Neural progenitor cell (in vitro differentiated cells): Measurements from ENCODE around the gene ZNF569. TPM values are rescaled to one million over a fixed set of nuclear protein-coding genes. Genes with fewer than 3 reads are reported as not detected.
A peak's percentile ranks its signal among the peaks of the same experiment; 100 is the strongest.
"Not testable (repeated sequence)": the region's sequence is repeated elsewhere in the genome, so short reads cannot be mapped to it uniquely, and the experiment has no call there.

Experiments
- DNase-seq: peaks from one replicate; pipeline ENCODE4 v3.0.0-alpha.2; 2016; ENCODE audit warnings: low spot score
- H2AFZ ChIP-seq: fragments of 200-600 bp; sonication (generic); replicated peaks from 2 replicates; pipeline ENCODE4 v1.6.1; 2016; ENCODE audit warnings: antibody characterized with exemption
- H3F3A ChIP-seq: fragments of 200-600 bp; sonication (generic); 2 replicates; pipeline ENCODE4 v1.6.1; 2016; ENCODE audit warnings: antibody characterized with exemption, low read depth
- H3K27ac ChIP-seq: fragments of 200-600 bp; sonication (generic); 2 replicates; pipeline ENCODE4 v1.5.1; 2016; ENCODE audit warnings: mild to moderate bottlenecking
- H3K27me3 ChIP-seq: fragments of 200-600 bp; sonication (generic); 2 replicates; pipeline ENCODE4 v1.6.1; 2016; ENCODE audit warnings: mild to moderate bottlenecking, moderate library complexity
- H3K36me3 ChIP-seq: fragments of 200-600 bp; sonication (generic); 2 replicates; pipeline ENCODE4 v1.5.1; 2016
- H3K4me1 ChIP-seq: fragments of 200-600 bp; sonication (generic); 2 replicates; pipeline ENCODE4 v1.6.1; 2016; ENCODE audit warnings: mixed run types
- H3K4me2 ChIP-seq: fragments of 200-600 bp; sonication (generic); 2 replicates; pipeline ENCODE4 v1.6.1; 2016
- H3K4me3 ChIP-seq: fragments of 200-600 bp; sonication (generic); 2 replicates; pipeline ENCODE4 v1.5.1; 2016
- H3K79me2 ChIP-seq: fragments of 200-600 bp; sonication (generic); 2 replicates; pipeline ENCODE4 v1.6.1; 2016; ENCODE audit warnings: low read depth
- H3K9ac ChIP-seq: fragments of 200-600 bp; sonication (generic); 2 replicates; pipeline ENCODE4 v1.6.1; 2016
- H3K9me3 ChIP-seq: fragments of 200-600 bp; sonication (generic); 2 replicates; pipeline ENCODE4 v1.5.1; 2016; ENCODE audit warnings: low read depth
- H4K20me1 ChIP-seq: fragments of 200-600 bp; sonication (generic); 2 replicates; pipeline ENCODE4 v1.6.1; 2016; ENCODE audit warnings: low read depth
- H3K27ac Mint-ChIP-seq: 3 replicates; pipeline ENCODE4 v1.8.0; 2021; ENCODE audit warnings: mixed read lengths
- H3K27me3 Mint-ChIP-seq: 2 replicates; pipeline ENCODE4 v1.8.0; 2022; ENCODE audit warnings: low read depth, mild to moderate bottlenecking, inconsistent platforms, moderate library complexity, mixed read lengths; ENCODE audit not compliant: insufficient read depth
- H3K36me3 Mint-ChIP-seq: 3 replicates; pipeline ENCODE4 v1.8.0; 2021; ENCODE audit warnings: mixed read lengths
- H3K4me1 Mint-ChIP-seq: 3 replicates; pipeline ENCODE4 v1.8.0; 2021; ENCODE audit warnings: mixed read lengths
- H3K4me3 Mint-ChIP-seq: 3 replicates; pipeline ENCODE4 v1.8.0; 2021; ENCODE audit warnings: mild to moderate bottlenecking, moderate library complexity, mixed read lengths
- H3K9me3 Mint-ChIP-seq: 3 replicates; pipeline ENCODE4 v1.8.0; 2020; ENCODE audit warnings: mixed read lengths
- CTCF ChIP-seq: fragments of 200-600 bp; sonication (generic); IDR thresholded peaks from 2 replicates; pipeline ENCODE4 v1.5.1; 2017; ENCODE audit warnings: antibody characterized with exemption, mild to moderate bottlenecking
- EZH2 ChIP-seq: fragments of 200-600 bp; sonication (generic); IDR thresholded peaks from 2 replicates; pipeline ENCODE4 v1.6.1; 2017; ENCODE audit warnings: antibody characterized with exemption, mild to moderate bottlenecking, moderate library complexity
- EZH2phosphoT487 ChIP-seq: fragments of 200-600 bp; sonication (generic); IDR thresholded peaks from 2 replicates; pipeline ENCODE4 v1.6.1; 2017; ENCODE audit warnings: antibody characterized with exemption
- total RNA-seq: library from RNA; depleted of rRNA; stranded (reverse); fragments of >200 nt; gene quantifications from 2 replicates; pipeline ENCODE4 v1.2.3, GENCODE V29; 2015; ENCODE audit warnings: low replicate concordance

The ZNF569 gene
- total RNA-seq, 1 donor from 2014 or later, result 31.6 TPM

- no peaks in the 10 kb centered on the region for H3K4me1 Mint-ChIP-seq
- Histone ChIP-seq H3K9me3 (peaks cover 4% of the 10 kb centered on the region), H2AFZ (no peak overlapping the region), H3K4me2 (no peak overlapping the region), H3K36me3 (no peaks in the 10 kb centered on the region), H3K27ac (no peak overlapping the region), H4K20me1 (no peaks in the 10 kb centered on the region), H3F3A (no peaks in the 10 kb centered on the region), H3K9ac (no peak overlapping the region), H3K79me2 (no peaks in the 10 kb centered on the region), H3K27me3 (no peaks in the 10 kb centered on the region), H3K4me3 (no peak overlapping the region), H3K4me1 (no peaks in the 10 kb centered on the region)
- H3K27me3 Mint-ChIP-seq, result no peaks in the 10 kb centered on the region
- peaks cover 67% of the 10 kb centered on the region for H3K9me3 Mint-ChIP-seq
- H3K36me3 Mint-ChIP-seq, result no peaks in the 10 kb centered on the region
- no peak overlapping the region for H3K4me3 Mint-ChIP-seq
- H3K27ac Mint-ChIP-seq, result no peak overlapping the region
- no peak for DNase-seq
- no peak for TF ChIP-seq EZH2
- TF ChIP-seq EZH2phosphoT487, result no peak
- TF ChIP-seq CTCF, result no peak
These were observed 66.2 kb downstream of the ZNF569 start for GRCh38 chr19:37401078-37401477.

DNA sequence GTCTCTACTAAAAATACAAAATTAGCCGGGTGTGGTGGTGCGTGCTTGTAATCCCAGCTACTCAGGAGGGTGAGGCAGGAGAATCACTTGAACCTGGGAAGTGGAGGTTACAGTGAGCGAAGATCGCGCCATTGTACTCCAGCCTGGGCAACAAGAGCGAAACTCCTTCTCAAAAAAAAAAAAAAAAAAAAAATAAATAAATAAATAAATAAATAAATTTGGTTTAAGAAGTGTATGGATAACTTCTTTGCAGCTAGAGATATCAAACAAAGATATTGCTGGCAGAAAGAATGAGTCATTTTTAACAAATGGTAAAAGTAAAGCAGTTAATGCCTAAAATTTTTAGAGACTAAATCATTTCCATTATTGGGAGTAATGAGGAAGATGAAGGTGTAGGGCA, 75.8 kb downstream of the ZNF569 start:
- not testable (repeated sequence) for H3K9ac ChIP-seq, H3K27ac Mint-ChIP-seq

GRCh38 chr19:37389234-37389633, 78.0 kb downstream of the ZNF569 start:
- peaks cover 35% of the 10 kb centered on the region for H3K9me3 ChIP-seq
- H3K4me3 ChIP-seq, result no peak overlapping the region
- peaks cover 49% of the 10 kb centered on the region for H3K36me3 ChIP-seq

More for the DNA sequence above, 75.8 kb downstream of the ZNF569 start:
- H3K4me1 ChIP-seq, H3K79me2 ChIP-seq, H3K4me1 Mint-ChIP-seq, H3K27me3 ChIP-seq, H3K4me2 ChIP-seq, H2AFZ ChIP-seq, H3K4me3 ChIP-seq, H3K27me3 Mint-ChIP-seq, DNase-seq, H3F3A ChIP-seq, H3K4me3 Mint-ChIP-seq, H4K20me1 ChIP-seq, H3K27ac ChIP-seq: not testable (repeated sequence)
- Mint-ChIP-seq H3K9me3 (peaks cover 75% of the 10 kb centered on the region), H3K36me3 (peaks cover 33% of the 10 kb centered on the region)
- Histone ChIP-seq H3K9me3 (peaks cover 28% of the 10 kb centered on the region), H3K36me3 (peaks cover 33% of the 10 kb centered on the region)

GRCh38 chr19:37370880-37371661, 96.2 kb downstream of the ZNF569 start, which contains the start of gene ZNF527:
Gene ZNF527, plus strand, starts transcription at chr19:37371099. Its CDS starts 3,100 bp downstream, at chr19:37374199.
- peak within 1 kb of the TSS; percentile 92 for H2AFZ ChIP-seq
- H3K36me3 ChIP-seq, result peaks cover 4% of the 10 kb centered on the region
- no peaks in the 10 kb centered on the region for H3F3A ChIP-seq
- H3K4me3 ChIP-seq, result peak within 1 kb of the TSS; percentile 72
- Mint-ChIP-seq H3K27ac (peak within 1 kb of the TSS; percentile 72), H3K4me3 (peak within 1 kb of the TSS; percentile 90), H3K4me1 (peaks cover 6% of the 10 kb centered on the region), H3K27me3 (peaks cover 5% of the 10 kb centered on the region), H3K36me3 (peaks cover 17% of the 10 kb centered on the region), H3K9me3 (peaks cover 31% of the 10 kb centered on the region)
- H3K4me1 ChIP-seq, result no peaks in the 10 kb centered on the region
- no peak within 1 kb of the TSS for H3K27ac ChIP-seq
- H3K4me2 ChIP-seq, result peak within 1 kb of the TSS; percentile 73
- DNase-seq, result peak; percentile 97
- H3K79me2 ChIP-seq, result no peaks in the 10 kb centered on the region
- no peaks in the 10 kb centered on the region for H3K9me3 ChIP-seq
- TF ChIP-seq EZH2phosphoT487 (no peak), CTCF (no peak), EZH2 (no peak)
- peak within 1 kb of the TSS; percentile 38 for H3K9ac ChIP-seq
- H4K20me1 ChIP-seq, result no peaks in the 10 kb centered on the region
- no peaks in the 10 kb centered on the region for H3K27me3 ChIP-seq

More at GRCh38 chr19:37389234-37389633, 78.0 kb downstream of the ZNF569 start:
- Histone ChIP-seq H3K27ac (no peak overlapping the region), H3K4me2 (no peak overlapping the region), H3K9ac (no peak overlapping the region), H2AFZ (no peak overlapping the region), H3K79me2 (no peaks in the 10 kb centered on the region), H3K27me3 (no peaks in the 10 kb centered on the region), H3K4me1 (no peaks in the 10 kb centered on the region), H3F3A (no peaks in the 10 kb centered on the region), H4K20me1 (no peaks in the 10 kb centered on the region)
- no peak overlapping the region for H3K27ac Mint-ChIP-seq
- H3K4me3 Mint-ChIP-seq, result no peak overlapping the region
- no peak for DNase-seq
- peaks cover 77% of the 10 kb centered on the region for H3K9me3 Mint-ChIP-seq
- peaks cover 45% of the 10 kb centered on the region for H3K36me3 Mint-ChIP-seq
- peaks cover 5% of the 10 kb centered on the region for H3K27me3 Mint-ChIP-seq
- no peak for TF ChIP-seq EZH2phosphoT487
- H3K4me1 Mint-ChIP-seq, result no peaks in the 10 kb centered on the region

DNA sequence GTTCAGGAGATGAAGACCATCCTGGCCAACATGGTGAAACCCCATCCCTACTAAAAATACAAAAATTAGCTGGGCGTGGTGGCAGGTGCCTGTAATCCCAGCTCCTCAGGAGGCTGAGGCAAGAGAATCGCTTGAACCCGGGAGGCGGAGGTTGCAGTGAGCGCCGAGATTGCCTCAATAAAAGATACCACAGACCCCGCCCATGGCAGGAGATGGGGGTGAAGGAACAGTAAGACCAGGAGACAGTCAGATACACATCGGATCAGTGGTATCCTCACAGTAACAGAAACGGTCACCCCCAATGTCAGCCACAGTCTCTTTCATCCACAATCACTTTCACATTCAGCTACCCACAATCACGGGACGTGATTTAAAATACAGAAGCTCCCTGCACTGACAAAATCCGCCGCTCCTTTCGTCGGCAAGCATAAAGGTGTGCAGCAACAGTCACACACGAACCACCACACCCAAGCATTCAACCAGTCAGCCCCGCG, 96.8 kb downstream of the ZNF569 start:
- not testable (repeated sequence) for H3K4me1 Mint-ChIP-seq, H3K79me2 ChIP-seq, H3K36me3 ChIP-seq, H3F3A ChIP-seq, H3K9me3 ChIP-seq, H3K9ac ChIP-seq, H3K27ac Mint-ChIP-seq, H4K20me1 ChIP-seq, H3K27ac ChIP-seq, DNase-seq, H3K4me1 ChIP-seq, H3K27me3 ChIP-seq, H3K27me3 Mint-ChIP-seq
- Histone ChIP-seq H3K4me2 (peak overlapping the region; percentile 73), H2AFZ (peak overlapping the region; percentile 92), H3K4me3 (peak overlapping the region; percentile 72)
- Mint-ChIP-seq H3K36me3 (peaks cover 21% of the 10 kb centered on the region), H3K9me3 (peaks cover 35% of the 10 kb centered on the region), H3K4me3 (peak overlapping the region; percentile 90)
